ENCODE data around the gene ALDH2. TPM values are rescaled to one million over a fixed set of nuclear protein-coding genes. Genes with fewer than 3 reads are reported as not detected.

Gene ALDH2
- total and polyA plus RNA-seq, 9 of the 15 experiments (the other 6 are each of a cell fraction or from before 2014, with no cell fraction given) = 1.9 to 22.5 (median 12.2) TPM

DNA sequence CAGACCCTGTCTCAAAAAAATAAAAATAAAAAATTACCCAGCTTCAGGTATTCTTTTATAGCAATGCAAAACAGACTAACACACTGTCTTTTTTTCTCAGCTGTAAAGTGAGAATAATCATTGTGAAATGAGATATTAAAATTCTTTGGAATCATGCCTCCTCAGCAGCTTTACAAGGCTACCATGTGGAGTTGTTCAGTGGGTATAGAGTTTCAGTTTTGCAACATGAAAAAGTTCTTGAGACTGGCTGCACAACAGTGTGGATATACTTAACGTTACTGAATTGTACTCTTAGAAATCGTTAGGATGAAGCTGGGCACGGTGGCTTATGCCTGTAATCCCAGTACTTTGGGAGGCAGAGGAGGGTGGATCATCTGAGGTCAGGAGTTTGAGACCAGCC is 59.6 kb downstream of the ALDH2 start (continued):
- TF ChIP-seq, protein P1, sequence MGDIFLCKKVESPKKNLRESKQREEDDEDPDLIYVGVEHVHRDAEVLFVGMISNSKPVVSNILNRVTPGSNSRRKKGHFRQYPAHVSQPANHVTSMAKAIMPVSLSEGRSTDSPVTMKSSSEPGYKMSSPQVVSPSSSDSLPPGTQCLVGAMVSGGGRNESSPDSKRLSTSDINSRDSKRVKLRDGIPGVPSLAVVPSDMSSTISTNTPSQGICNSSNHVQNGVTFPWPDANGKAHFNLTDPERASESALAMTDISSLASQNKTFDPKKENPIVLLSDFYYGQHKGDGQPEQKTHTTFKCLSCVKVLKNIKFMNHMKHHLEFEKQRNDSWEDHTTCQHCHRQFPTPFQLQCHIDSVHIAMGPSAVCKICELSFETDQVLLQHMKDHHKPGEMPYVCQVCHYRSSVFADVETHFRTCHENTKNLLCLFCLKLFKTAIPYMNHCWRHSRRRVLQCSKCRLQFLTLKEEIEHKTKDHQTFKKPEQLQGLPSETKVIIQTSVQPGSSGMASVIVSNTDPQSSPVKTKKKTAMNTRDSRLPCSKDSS (IDR thresholded peaks at IDR 0.05; ENCODE audit: low read depth, partially characterized antibody) = no peak
- no peak for TF ChIP-seq ELF1 (tag; IDR thresholded peaks at IDR 0.05)
- TF ChIP-seq ZC3H8 (IDR thresholded peaks at IDR 0.05) = no peak
- no peak for TF ChIP-seq STAT5A (IDR thresholded peaks at IDR 0.05; ENCODE audit: borderline replicate concordance, low read length)
- TF ChIP-seq CBFB (CRISPR knock-in tag; IDR thresholded peaks at IDR 0.05) = no peak
- TF ChIP-seq, protein P2, sequence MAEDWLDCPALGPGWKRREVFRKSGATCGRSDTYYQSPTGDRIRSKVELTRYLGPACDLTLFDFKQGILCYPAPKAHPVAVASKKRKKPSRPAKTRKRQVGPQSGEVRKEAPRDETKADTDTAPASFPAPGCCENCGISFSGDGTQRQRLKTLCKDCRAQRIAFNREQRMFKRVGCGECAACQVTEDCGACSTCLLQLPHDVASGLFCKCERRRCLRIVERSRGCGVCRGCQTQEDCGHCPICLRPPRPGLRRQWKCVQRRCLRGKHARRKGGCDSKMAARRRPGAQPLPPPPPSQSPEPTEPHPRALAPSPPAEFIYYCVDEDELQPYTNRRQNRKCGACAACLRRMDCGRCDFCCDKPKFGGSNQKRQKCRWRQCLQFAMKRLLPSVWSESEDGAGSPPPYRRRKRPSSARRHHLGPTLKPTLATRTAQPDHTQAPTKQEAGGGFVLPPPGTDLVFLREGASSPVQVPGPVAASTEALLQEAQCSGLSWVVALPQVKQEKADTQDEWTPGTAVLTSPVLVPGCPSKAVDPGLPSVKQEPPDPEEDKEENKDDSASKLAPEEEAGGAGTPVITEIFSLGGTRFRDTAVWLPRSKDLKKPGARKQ (CRISPR knock-in tag; IDR thresholded peaks at IDR 0.05) = no peak
- TF ChIP-seq ZNF780A (CRISPR knock-in tag; IDR thresholded peaks at IDR 0.05) = no peak
- TF ChIP-seq, protein P3, sequence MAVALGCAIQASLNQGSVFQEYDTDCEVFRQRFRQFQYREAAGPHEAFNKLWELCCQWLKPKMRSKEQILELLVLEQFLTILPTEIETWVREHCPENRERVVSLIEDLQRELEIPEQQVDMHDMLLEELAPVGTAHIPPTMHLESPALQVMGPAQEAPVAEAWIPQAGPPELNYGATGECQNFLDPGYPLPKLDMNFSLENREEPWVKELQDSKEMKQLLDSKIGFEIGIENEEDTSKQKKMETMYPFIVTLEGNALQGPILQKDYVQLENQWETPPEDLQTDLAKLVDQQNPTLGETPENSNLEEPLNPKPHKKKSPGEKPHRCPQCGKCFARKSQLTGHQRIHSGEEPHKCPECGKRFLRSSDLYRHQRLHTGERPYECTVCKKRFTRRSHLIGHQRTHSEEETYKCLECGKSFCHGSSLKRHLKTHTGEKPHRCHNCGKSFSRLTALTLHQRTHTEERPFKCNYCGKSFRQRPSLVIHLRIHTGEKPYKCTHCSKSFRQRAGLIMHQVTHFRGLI (CRISPR knock-in tag; IDR thresholded peaks at IDR 0.05) = no peak
- no peak for TF ChIP-seq CBX3 (IDR thresholded peaks at IDR 0.05; ENCODE audit: borderline replicate concordance in 1 of 2, low read length in 2 of 2)
- no peak for TF ChIP-seq KAT8 (IDR thresholded peaks at IDR 0.05; ENCODE audit: low read depth)

Data from K562 (cell line).